ENCODE data around the gene TMEM126A.

DNA sequence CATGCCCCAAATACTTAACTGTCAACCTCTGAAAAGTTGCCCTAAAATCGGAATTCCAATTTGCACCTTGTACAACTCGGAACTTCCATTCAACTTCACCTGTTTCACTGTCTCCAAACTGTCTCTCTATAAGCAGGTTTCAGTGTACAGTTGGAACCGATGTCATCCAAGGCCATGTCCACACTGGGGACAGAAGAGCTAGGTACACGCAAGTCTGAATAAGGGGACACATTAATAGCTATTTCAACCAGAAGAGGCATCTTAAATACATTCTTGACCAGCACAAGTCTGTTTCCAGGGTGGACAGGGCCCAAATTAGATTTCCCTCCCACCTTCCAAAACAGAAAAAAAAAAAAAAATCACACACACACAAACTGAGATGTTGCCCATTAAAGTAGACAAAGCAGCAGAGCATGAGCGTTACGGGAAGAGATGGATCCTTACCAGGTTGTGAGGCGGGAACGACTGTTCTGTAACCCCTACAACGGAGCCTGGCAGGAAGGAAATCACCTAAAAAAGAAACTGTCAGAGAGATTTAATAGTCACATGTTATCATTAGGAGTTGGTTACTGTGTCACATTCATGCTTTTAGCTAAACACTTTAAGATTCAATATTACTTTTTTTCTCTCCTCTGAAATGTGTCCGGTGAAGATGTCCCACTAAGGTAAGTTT, 15.4 kb downstream of the TMEM126A start:
- TF ChIP-seq TAF1 (IDR thresholded peaks at IDR 0.05; ENCODE audit: low read depth, low read length): no peak
- no peak for TF ChIP-seq CHD2 (IDR thresholded peaks at IDR 0.05; ENCODE audit: low read length)
